ENCODE data around the gene SDK2. TPM values are rescaled to one million over a fixed set of nuclear protein-coding genes. Genes with fewer than 3 reads are reported as not detected.
"Not testable (repeated sequence)": the region's sequence is repeated elsewhere in the genome, so short reads cannot be mapped to it uniquely, and the experiment has no call there.

Gene SDK2
- total RNA-seq, 2 donors from 2014 or later, result 1.4 to 1.7 TPM

GRCh38 chr17:73453494-73453893 lies 190.8 kb downstream of the SDK2 start:
- not testable (repeated sequence) for DNase-seq (ENCODE audit: low spot score)

DNA sequence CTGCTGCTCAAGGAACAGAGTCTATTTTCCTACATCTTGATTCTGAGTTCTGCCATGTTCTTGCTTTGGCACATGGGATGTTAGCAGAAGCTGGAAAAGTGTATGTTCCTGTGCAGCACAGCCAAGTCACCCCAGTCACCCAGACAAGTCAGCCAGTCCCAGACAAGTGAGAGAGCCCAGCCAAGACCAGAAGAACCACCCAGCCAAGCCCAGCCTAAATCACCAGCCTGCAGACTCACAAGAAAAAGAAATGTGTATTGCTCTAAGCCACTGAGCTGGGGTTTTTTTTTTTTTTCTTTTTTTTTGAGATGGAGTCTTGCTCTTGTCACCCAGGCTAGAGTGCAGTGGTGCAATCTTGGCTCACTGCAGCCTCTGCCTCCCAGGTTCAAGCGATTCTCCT lies 191.2 kb downstream of the SDK2 start:
- no peak for DNase-seq (ENCODE audit: low spot score)
- intact Hi-C loops (cut with DNase I), result no loop called here

More at GRCh38 chr17:73453494-73453893, 190.8 kb downstream of the SDK2 start:
- intact Hi-C loops (cut with DNase I), result not testable (repeated sequence)

DNA sequence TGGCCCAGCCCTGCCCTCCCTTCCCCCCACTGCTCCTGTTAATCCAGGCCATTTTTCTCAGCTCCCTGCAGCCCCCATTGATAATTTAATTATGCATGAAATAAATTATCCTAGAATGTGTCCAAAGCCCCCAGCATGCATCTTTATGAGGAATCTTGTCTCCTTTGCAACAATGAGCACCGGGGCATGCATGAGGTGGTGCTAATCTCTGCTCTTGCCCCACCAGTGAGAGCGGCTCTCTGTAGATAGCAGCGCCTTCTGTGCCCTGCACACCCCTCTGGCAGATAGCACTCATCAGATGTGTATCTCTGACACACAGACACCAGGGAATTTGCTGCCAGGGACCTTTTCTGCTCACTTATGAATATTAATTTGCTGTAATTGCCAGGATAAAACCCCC lies 192.2 kb downstream of the SDK2 start:
- peak; percentile 35 for DNase-seq (ENCODE audit: low spot score)
- intact Hi-C loops (cut with DNase I), result no loop called here

GRCh38 chr17:73447319-73447718 lies 196.9 kb downstream of the SDK2 start:
- DNase-seq (ENCODE audit: low spot score), result no peak
- intact Hi-C loops (cut with DNase I), result loop anchor here in 1 of 2 donors (5.0 kb wide), 1 partner anchor 800 kb away; no protein-coding TSS in a partner anchor

- intact Hi-C loops (cut with DNase I), result loop anchor here in 1 of 2 donors (5.0 kb wide), 1 partner anchor 799 kb away; no protein-coding TSS in a partner anchor
- DNase-seq (ENCODE audit: low spot score), result peak; percentile 37
These were observed 197.6 kb downstream of the SDK2 start for GRCh38 chr17:73446617-73447016.

GRCh38 chr17:73445466-73445865 lies 198.8 kb downstream of the SDK2 start:
- intact Hi-C loops (cut with DNase I), result loop anchor here in 1 of 2 donors (5.0 kb wide), 1 partner anchor 798 kb away; no protein-coding TSS in a partner anchor
- DNase-seq (ENCODE audit: low spot score), result peak; percentile 64

DNA sequence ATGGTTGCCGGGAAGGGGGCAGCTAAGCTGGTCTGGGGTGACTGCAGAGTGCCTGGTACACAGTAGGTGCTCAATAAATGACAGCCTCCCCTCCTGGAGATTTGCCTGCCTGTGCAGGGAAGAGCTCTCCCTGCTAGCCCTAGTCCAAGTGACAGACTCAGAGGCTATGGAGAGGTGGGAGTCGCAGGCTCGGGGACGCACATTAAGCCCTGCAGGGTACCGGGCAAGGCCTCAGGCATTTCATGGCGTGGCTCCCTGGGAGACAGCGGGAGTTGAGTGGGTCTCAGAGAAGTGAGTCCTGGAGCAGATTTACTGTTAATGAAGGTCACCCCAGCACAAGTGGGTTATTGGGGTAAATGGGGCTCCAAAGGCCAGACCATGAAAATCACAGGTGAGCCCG lies 200.2 kb downstream of the SDK2 start:
- DNase-seq (ENCODE audit: low spot score), result peak; percentile 64
- intact Hi-C loops (cut with DNase I), result no loop called here

- intact Hi-C loops (cut with DNase I), result loop anchor here (10.0 kb wide), 2 partner anchors 275 to 515 kb away; no protein-coding TSS in a partner anchor
- DNase-seq (ENCODE audit: low spot score), result peak; percentile 44
These were observed 204.6 kb downstream of the SDK2 start for GRCh38 chr17:73439597-73439996.

GRCh38 chr17:73437826-73438225 lies 206.4 kb downstream of the SDK2 start:
- intact Hi-C loops (cut with DNase I), result loop anchor here (10.0 kb wide), 2 partner anchors 277 to 517 kb away; no protein-coding TSS in a partner anchor
- peak; percentile 60 for DNase-seq (ENCODE audit: low spot score)

- intact Hi-C loops (cut with DNase I), result loop anchor here (10.0 kb wide), 2 partner anchors 278 to 518 kb away; no protein-coding TSS in a partner anchor
- DNase-seq (ENCODE audit: low spot score), result peak; percentile 0
These were observed 207.3 kb downstream of the SDK2 start for GRCh38 chr17:73436954-73437353.

- intact Hi-C loops (cut with DNase I), result loop anchor here (10.0 kb wide), 2 partner anchors 279 to 519 kb away; no protein-coding TSS in a partner anchor
- DNase-seq (ENCODE audit: low spot score), result no peak
These were observed 208.8 kb downstream of the SDK2 start for GRCh38 chr17:73435412-73435811.

DNA sequence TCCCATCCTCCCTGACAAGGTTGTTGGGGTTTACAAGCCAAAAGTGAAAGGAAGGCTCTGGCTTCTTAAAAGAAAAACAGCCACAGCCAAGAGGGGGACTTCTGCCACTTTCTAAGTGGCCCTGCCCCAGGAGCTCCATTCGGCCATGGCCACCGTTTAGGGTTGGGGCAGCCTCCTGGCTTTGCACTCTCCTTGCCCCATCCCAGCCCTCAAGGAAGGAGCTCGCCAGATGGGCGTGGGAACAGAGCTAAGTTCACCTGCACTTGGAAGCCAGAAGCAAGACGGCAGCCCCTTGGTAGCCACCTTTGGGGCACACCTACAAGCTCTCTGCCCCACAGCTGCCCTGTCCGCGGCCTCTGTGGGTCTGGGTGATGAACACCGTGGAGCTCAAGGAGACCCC lies 210.1 kb downstream of the SDK2 start:
- no peak for DNase-seq (ENCODE audit: low spot score)
- intact Hi-C loops (cut with DNase I), result loop anchor here (5.0 to 10.0 kb wide), 3 partner anchors 281 to 743 kb away; no protein-coding TSS in a partner anchor

DNA sequence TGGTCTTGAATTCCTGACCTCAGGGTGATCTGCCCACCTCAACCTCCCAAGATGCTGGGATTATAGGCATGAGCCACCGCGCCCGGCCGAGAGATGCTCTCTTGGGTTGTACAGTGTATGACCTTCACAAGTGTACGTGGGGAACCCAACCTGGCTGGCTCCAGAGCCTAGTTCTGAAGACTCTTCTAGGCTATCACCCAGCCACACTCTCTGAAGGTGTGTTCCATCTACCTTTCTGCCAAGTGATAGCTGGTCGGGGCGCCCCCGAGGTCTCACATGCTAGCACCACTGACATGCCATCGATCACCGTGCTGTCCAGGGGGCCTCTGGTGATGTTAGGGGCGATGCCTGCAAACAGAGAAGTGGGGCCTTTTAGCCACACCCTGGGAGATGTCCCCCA lies 210.7 kb downstream of the SDK2 start:
- no peak for DNase-seq (ENCODE audit: low spot score)
- intact Hi-C loops (cut with DNase I), result loop anchor here (5.0 to 10.0 kb wide), 3 partner anchors 281 to 744 kb away; no protein-coding TSS in a partner anchor

DNA sequence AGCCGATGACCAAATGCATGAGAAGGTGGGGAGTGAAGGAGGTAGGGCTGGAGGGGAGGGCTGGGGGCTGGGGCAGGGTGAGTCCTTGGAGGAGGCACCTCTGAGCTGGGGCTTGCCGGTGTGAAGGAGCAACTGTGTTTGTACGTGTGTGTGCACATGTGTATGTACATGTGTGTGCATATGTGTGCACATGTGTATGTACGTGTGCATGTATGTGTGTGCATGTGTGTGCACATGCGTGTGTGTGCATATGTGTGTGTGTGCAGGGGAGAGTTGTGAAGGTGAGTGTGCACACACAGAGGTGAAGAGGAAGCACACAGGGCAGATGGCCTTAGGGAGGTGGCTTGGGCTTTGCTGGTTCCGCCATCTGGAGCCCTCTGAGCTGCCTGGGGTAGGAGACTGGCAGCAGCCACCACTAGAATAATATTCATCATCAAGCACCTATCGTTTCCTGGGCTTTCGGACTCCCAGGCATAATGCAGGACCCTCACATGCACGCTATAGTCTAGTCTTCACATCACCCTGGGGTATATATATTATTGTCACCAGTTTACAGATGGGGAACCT lies 211.5 kb downstream of the SDK2 start:
- peak; percentile 45 for DNase-seq (ENCODE audit: low spot score)
- intact Hi-C loops (cut with DNase I), result loop anchor here (5.0 to 10.0 kb wide), 3 partner anchors 282 to 745 kb away; no protein-coding TSS in a partner anchor

GRCh38 chr17:73431401-73432205 lies 212.6 kb downstream of the SDK2 start:
- DNase-seq (ENCODE audit: low spot score), result peak; percentile 76
- intact Hi-C loops (cut with DNase I), result loop anchor here (5.0 to 10.0 kb wide), 3 partner anchors 283 to 746 kb away; no protein-coding TSS in a partner anchor

DNA sequence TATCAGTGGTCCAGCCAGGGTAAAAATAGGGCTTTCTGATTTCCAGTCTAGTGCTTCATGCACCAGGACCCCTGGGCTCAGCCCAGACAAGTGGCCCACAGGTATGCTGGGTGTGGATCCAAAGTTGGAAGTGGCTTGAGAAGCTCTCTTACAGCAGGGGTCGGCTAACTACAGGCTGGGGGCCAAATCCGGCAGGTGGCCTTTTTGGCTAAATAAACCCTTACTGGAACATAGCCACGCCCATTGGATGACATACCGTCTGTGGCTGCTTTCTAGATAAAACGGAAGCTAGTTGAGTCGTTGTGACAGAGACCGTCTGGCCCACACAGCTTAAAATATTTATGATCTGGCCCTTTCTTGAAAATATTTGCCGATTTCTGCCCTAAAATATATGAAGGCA lies 213.4 kb downstream of the SDK2 start:
- intact Hi-C loops (cut with DNase I), result loop anchor here (5.0 to 10.0 kb wide), 3 partner anchors 284 to 746 kb away; no protein-coding TSS in a partner anchor
- peak; percentile 37 for DNase-seq (ENCODE audit: low spot score)

DNA sequence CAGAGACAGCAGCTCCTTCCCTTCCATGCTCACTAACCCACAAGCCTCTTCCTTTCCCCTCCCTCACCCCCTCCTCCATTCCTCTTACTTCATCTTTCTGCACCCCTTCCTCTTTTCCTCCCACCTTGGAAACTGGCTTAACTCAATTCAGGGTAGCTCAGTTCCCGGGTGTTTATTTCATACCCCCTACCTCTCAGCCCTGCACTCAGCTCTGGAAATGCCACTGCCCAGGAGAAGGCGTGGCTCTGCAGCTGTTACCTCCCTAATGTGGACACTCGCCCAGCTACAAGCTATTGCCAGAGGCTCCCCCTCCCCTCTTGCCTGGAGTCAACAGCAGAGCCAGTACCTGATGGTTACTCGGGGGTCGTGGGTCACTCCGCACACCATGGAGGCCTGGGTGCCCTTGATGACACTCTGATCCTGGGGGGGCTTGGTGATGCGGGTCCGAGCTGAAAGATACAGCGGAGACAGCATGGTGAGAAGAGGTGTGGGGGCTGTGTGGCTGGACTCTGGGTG lies 214.0 kb downstream of the SDK2 start:
- DNase-seq (ENCODE audit: low spot score), result peak; percentile 61
- intact Hi-C loops (cut with DNase I), result loop anchor here (5.0 to 10.0 kb wide), 3 partner anchors 285 to 747 kb away; no protein-coding TSS in a partner anchor

GRCh38 chr17:73429440-73430164 lies 214.6 kb downstream of the SDK2 start:
- intact Hi-C loops (cut with DNase I), result loop anchor here (5.0 to 10.0 kb wide), 4 partner anchors 283 to 748 kb away; no protein-coding TSS in a partner anchor

GRCh38 chr17:73427198-73427597 lies 217.0 kb downstream of the SDK2 start:
- intact Hi-C loops (cut with DNase I), result loop anchor here in 1 of 2 donors (5.0 kb wide), 2 partner anchors 285 to 750 kb away; no protein-coding TSS in a partner anchor
- no peak for DNase-seq (ENCODE audit: low spot score)

More at GRCh38 chr17:73429440-73430164, 214.6 kb downstream of the SDK2 start:
- DNase-seq (ENCODE audit: low spot score), result peak; percentile 97

Measured in posterior vena cava (tissue), 2 donors.